Transverse colon (tissue), 4 donors: Measurements from ENCODE around the gene GRK3. TPM values are rescaled to one million over a fixed set of nuclear protein-coding genes. Genes with fewer than 3 reads are reported as not detected.
"Not testable (repeated sequence)": the region's sequence is repeated elsewhere in the genome, so short reads cannot be mapped to it uniquely, and the experiment has no call there.

Experiments used
- DNase-seq: peaks from one replicate; pipeline ENCODE4 v3.0.0-alpha.2; 2019
- H3K27ac ChIP-seq, 4 donors: fragments of 200-600 bp; sonication (generic); 2 replicates each; pipeline ENCODE4 v1.5.1; 2016 to 2018; ENCODE audit warnings: inconsistent platforms in 4 of 4
- H3K27me3 ChIP-seq: fragments of 200-600 bp; sonication (generic); 2 replicates; pipeline ENCODE4 v1.5.1; 2017; ENCODE audit warnings: inconsistent platforms
- H3K36me3 ChIP-seq, 4 donors: fragments of 200-600 bp; sonication (generic); 2 replicates each; pipeline ENCODE4 v1.5.1; 2017 to 2019; ENCODE audit warnings: inconsistent platforms in 4 of 4
- H3K4me1 ChIP-seq, 4 donors: fragments of 200-600 bp; sonication (generic); 2 replicates each; pipeline ENCODE4 v1.5.1; 2017 to 2020; ENCODE audit warnings: inconsistent platforms in 4 of 4
- H3K4me3 ChIP-seq, 4 donors: fragments of 200-600 bp; sonication (generic); 1 replicate in 1 of 4; 2 replicates in 3 of 4; pipeline versions ENCODE4 v1.5.1 to v1.6.1; 2017 to 2019; ENCODE audit warnings: inconsistent platforms in 4 of 4
- H3K9me3 ChIP-seq, 2 donors: fragments of 200-600 bp; sonication (generic); 2 replicates each; pipeline ENCODE4 v1.5.1; 2017 to 2019; ENCODE audit warnings: inconsistent platforms in 2 of 2
- CTCF ChIP-seq, 5 experiments: fragments of 200-600 bp in 3 of 5; fragments of 450-650 bp in 2 of 5; sonication (generic) in 3 of 5; IDR thresholded peaks; 1 replicate in 2 of 5; 2 replicates in 3 of 5; pipeline ENCODE4 v1.5.1; 2016 to 2017; ENCODE audit warnings: antibody characterized with exemption in 5 of 5, inconsistent platforms in 3 of 5, mild to moderate bottlenecking in 2 of 5, moderate library complexity in 1 of 5
- EP300 ChIP-seq: sonication (generic); formaldehyde crosslinking; IDR thresholded peaks from one replicate; pipeline ENCODE4 v1.6.1; 2017; ENCODE audit warnings: antibody characterized with exemption, low read depth
- POLR2A ChIP-seq: fragments of 450-650 bp; IDR thresholded peaks from one replicate; pipeline ENCODE4 v1.6.1; 2016; ENCODE audit warnings: antibody characterized with exemption, mild to moderate bottlenecking, moderate library complexity
- POLR2AphosphoS5 ChIP-seq, 3 donors: sonication (generic); formaldehyde crosslinking; IDR thresholded peaks; one replicate each; pipeline ENCODE4 v1.6.1; 2016; ENCODE audit warnings: antibody characterized with exemption in 3 of 3
- WGBS, 2 donors: methylation state at CpG; one replicate each; pipeline ENCODE4 v1.1.5; 2018; ENCODE audit warnings: low coverage in 1 of 2; 5-methylcytosine and 5-hydroxymethylcytosine counted together
- in situ Hi-C, 4 donors: fragments of 200-750 bp; cut with MboI; loops; one replicate each; pipeline versions ENCODE4 v1.15.0 to v1.15.1; 2017; ENCODE audit warnings: low sequenced_read_pairs in 3 of 4, low pct_ligation_motif_present in 1 of 4, low pct_unique_long_range_greater_than_20kb in 1 of 4
- intact Hi-C: fragments of 100-400 bp; cut with DNase I; formaldehyde crosslinking; loops from one replicate; pipeline ENCODE4 v1.15.1; 2023; ENCODE audit warnings: low total_unique reads
- total RNA-seq, 4 donors: library from RNA; depleted of rRNA; stranded (reverse); fragments of >200 nt; gene quantifications; one replicate each; pipeline ENCODE4 v1.1.0, GENCODE V29; 2016

Gene GRK3
- total RNA-seq, 4 donors from 2014 or later: 1.6 to 7.9 (median 4.2) TPM

DNA sequence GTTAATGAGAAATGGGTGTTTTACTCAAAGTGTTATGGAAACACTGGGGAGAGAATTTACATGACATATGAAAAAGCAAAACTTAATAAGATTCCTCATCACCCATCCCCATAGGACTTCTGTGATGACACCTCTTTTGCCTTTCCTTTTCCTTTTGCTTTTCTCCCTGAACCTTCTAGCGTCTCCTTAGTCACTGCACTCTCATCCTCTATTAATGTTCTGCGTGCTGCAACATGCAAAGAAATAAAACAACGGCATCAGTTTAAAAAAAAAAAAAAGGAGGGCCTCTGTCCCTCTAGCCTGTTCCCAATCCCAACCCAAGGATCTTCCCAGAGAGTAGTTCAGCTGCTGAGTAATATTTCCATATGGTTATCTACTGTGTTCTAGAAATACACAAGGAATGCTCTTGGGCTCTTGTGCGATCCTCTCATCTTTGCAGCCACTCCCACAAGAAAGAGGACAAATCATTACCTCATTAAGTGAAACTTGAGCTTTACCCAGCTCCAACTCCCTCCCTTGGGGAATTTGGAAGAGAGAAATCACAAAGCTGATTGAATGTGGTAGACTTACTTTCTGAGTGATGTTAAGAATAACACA is 34.8 kb upstream of the GRK3 start:
- H3K9me3 ChIP-seq, DNase-seq, H3K27ac ChIP-seq, H3K4me1 ChIP-seq, H3K4me3 ChIP-seq, H3K36me3 ChIP-seq, H3K27me3 ChIP-seq, in situ Hi-C loops: not testable (repeated sequence)
- WGBS, 2 donors: 76 to 93% methylated on average over 3 to 4 of the region's 4 CpGs
- intact Hi-C loops: loop anchor here (2.0 kb wide), 1 partner anchor 43 kb away; no protein-coding TSS in a partner anchor

DNA sequence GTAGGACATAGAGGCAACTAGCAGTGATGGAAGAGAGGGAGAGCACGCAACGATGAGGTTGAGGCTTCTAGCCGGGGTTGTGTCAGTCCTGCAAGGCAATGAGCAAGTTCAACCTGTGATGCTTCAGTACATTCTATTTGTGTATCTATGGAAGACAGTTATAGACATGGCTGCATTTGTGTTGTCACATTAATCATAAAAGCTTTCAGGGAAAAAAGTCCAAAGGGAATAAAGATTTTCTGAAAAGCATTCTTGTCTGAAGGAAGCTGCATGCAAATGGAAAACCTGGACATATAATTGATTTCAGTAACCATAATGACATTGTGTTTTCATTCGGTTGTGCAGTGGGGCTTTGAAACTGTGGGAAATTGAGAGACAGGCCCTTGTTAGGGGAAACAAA is 32.8 kb upstream of the GRK3 start:
- 94 to 96% methylated on average over 2 to 4 of the region's 4 CpGs for WGBS, 2 donors
- H3K4me3 ChIP-seq, DNase-seq, H3K4me1 ChIP-seq, H3K9me3 ChIP-seq, in situ Hi-C loops, H3K27ac ChIP-seq, H3K36me3 ChIP-seq, H3K27me3 ChIP-seq: not testable (repeated sequence)
- intact Hi-C loops: loop anchor here (2.0 kb wide), 1 partner anchor 45 kb away; no protein-coding TSS in a partner anchor

- 96 to 100% methylated on average over 3 of the region's 3 CpGs for WGBS, 2 donors
- no peak overlapping the region for H3K27ac ChIP-seq
- H3K36me3 ChIP-seq: no peaks in the 10 kb centered on the region
- in situ Hi-C loops (no loop called here), intact Hi-C loops (no loop called here)
- DNase-seq: no peak
- no peak for TF ChIP-seq POLR2AphosphoS5 (IDR thresholded peaks at IDR 0.05)
- no peak for TF ChIP-seq EP300
- TF ChIP-seq POLR2A: no peak
- TF ChIP-seq CTCF (IDR thresholded peaks at IDR 0.05): no peak
- no peak overlapping the region for H3K4me3 ChIP-seq
- no peaks in the 10 kb centered on the region for H3K9me3 ChIP-seq
- H3K27me3 ChIP-seq: no peaks in the 10 kb centered on the region
- peaks cover 0 to 4% (median 1%) of the 10 kb centered on the region in 4 donors for H3K4me1 ChIP-seq
These were observed 29.8 kb upstream of the GRK3 start for GRCh38 chr22:25534724-25535123.

DNA sequence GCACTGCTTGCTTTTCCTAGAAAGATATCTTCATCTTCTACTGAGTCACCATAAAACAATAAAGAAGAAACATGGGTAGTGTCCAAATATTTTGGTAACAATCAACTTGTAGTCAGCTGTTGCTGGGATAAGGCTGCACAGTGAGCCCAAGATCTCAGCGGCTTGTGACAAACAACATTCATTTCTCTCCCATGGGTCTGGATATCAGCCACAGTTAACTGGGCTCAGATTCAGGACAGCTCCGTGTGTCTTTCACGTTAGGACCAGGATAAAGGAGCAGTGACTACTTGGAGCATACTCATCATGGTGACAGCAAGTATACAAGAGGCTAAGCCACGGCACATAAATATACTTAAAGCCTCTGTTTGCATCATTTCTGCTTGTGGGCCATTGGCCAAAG is 27.9 kb upstream of the GRK3 start:
- intact Hi-C loops: no loop called here
- in situ Hi-C loops: no loop called here
- H3K36me3 ChIP-seq: no peaks in the 10 kb centered on the region
- H3K4me3 ChIP-seq: no peak overlapping the region
- no peaks in the 10 kb centered on the region for H3K9me3 ChIP-seq
- no peak for DNase-seq
- H3K27ac ChIP-seq: peak overlapping the region in 2 of 4 donors; percentile 3 to 30
- 33 to 54% methylated on average over 3 to 4 of the region's 4 CpGs for WGBS, 2 donors
- no peaks in the 10 kb centered on the region for H3K27me3 ChIP-seq
- H3K4me1 ChIP-seq: peaks cover 0 to 4% (median 1%) of the 10 kb centered on the region in 4 donors
- TF ChIP-seq POLR2AphosphoS5 (IDR thresholded peaks at IDR 0.05): peak in 1 of 3 donors; percentile 16
- no peak for TF ChIP-seq EP300

DNA sequence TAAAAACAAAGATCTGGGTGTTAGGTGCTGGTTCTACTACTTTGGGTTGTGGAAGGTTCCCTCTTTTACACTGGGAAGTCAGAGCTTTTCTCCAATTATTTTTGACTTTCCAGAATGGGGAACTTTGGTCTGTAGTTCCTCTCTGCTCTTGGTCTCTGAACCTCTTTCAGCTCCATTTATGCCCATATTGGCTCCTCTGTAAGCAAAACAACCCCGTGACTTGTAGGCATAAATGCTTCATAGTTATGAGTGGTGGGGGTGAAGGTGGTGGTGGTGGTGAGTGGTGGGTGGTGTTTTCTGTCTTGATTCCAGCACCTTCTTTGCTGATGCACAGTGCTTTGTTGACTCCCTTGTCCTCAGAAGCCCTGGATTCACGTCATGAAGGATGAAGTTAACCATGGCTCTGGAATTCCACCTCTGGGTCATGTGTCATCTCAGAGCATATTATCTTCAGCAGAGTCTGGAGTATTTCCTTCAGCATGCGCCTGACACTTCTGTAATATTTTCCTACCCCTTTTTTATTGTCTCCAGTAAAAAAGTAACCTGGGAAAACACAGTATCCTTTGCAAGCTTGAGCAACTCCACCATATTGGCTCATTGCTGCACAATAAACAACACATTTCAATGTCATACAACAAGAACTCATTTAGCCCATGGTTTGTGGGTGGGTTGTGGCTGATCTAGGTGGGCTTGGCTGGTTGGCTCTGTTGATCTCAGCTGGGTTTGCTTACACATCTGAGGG is 24.1 kb upstream of the GRK3 start:
- WGBS, 2 donors: 68 to 71% methylated on average over 1 to 3 of the region's 3 CpGs
- DNase-seq: no peak
- peak overlapping the region in 2 of 4 donors; percentile 51 to 72 for H3K27ac ChIP-seq

More for the DNA sequence above, 24.1 kb upstream of the GRK3 start:
- Histone ChIP-seq H3K9me3 (no peaks in the 10 kb centered on the region), H3K27me3 (no peaks in the 10 kb centered on the region), H3K4me3 (no peak overlapping the region), H3K4me1 (peaks cover 0 to 7% (median 5%) of the 10 kb centered on the region in 4 donors), H3K36me3 (no peaks in the 10 kb centered on the region)
- TF ChIP-seq POLR2A (no peak), EP300 (peak; percentile 52), POLR2AphosphoS5 (IDR thresholded peaks at IDR 0.05) (peak; percentile 52 to 83 (median 65)), CTCF (IDR thresholded peaks at IDR 0.05) (no peak)
- intact Hi-C loops: loop anchor here (2.0 kb wide), 1 partner anchor 20 kb away; no protein-coding TSS in a partner anchor
- in situ Hi-C loops: no loop called here
